Suppressor macrophage treated with lipopolysaccharide for 4 hours (primary cell): ENCODE data around the gene SEC11A.
A peak's percentile ranks its signal among the peaks of the same experiment; 100 is the strongest.
"Not testable (repeated sequence)": the region's sequence is repeated elsewhere in the genome, so short reads cannot be mapped to it uniquely, and the experiment has no call there.

Source experiments
- DNase-seq: peaks from one replicate; pipeline ENCODE4 v3.0.0-alpha.2; 2020

The SEC11A gene

GRCh38 chr15:84716036-84716732 lies at the start of gene SEC11A:
SEC11A (minus strand) TSS chr15:84716139; CDS start chr15:84716075, 64 bp downstream.
- peak; percentile 97 for DNase-seq

- no peak for DNase-seq
Measured at GRCh38 chr15:84765675-84766074, 49.7 kb upstream of the SEC11A start.

- no peak for DNase-seq
Measured at GRCh38 chr15:84764989-84765388, 49.0 kb upstream of the SEC11A start.

GRCh38 chr15:84764585-84764984 lies 48.6 kb upstream of the SEC11A start:
- no peak for DNase-seq

GRCh38 chr15:84762840-84763572 lies 47.1 kb upstream of the SEC11A start:
- DNase-seq: no peak

- DNase-seq: no peak
Measured at GRCh38 chr15:84761607-84762131, 45.7 kb upstream of the SEC11A start.

- DNase-seq: no peak
Measured at GRCh38 chr15:84760219-84760618, 44.3 kb upstream of the SEC11A start.

- DNase-seq: no peak
Measured at GRCh38 chr15:84759018-84759417, 43.1 kb upstream of the SEC11A start.

GRCh38 chr15:84755736-84756527 lies 40.0 kb upstream of the SEC11A start:
- no peak for DNase-seq

GRCh38 chr15:84754889-84755288 lies 39.0 kb upstream of the SEC11A start:
- not testable (repeated sequence) for DNase-seq

- DNase-seq: no peak
Measured at GRCh38 chr15:84752700-84753099, 36.8 kb upstream of the SEC11A start.

GRCh38 chr15:84752195-84752594 lies 36.3 kb upstream of the SEC11A start:
- DNase-seq: no peak

GRCh38 chr15:84751721-84752120 lies 35.8 kb upstream of the SEC11A start:
- DNase-seq: not testable (repeated sequence)

- DNase-seq: peak; percentile 64
Measured at GRCh38 chr15:84750583-84751092, 34.7 kb upstream of the SEC11A start.

- DNase-seq: peak; percentile 47
Measured at GRCh38 chr15:84749111-84749991, 33.4 kb upstream of the SEC11A start.

- DNase-seq: peak; percentile 84
Measured at GRCh38 chr15:84748274-84749110, 32.6 kb upstream of the SEC11A start, which contains the start of gene ZNF592. ZNF592 (plus strand) TSS chr15:84748592; CDS start chr15:84782676, 34,084 bp downstream.

GRCh38 chr15:84747416-84748273 lies 31.7 kb upstream of the SEC11A start:
- DNase-seq: peak; percentile 53

- no peak for DNase-seq
Measured at GRCh38 chr15:84741121-84741520, 25.2 kb upstream of the SEC11A start.

GRCh38 chr15:84740691-84741090 lies 24.8 kb upstream of the SEC11A start:
- DNase-seq: no peak

GRCh38 chr15:84737005-84737404 lies 21.1 kb upstream of the SEC11A start:
- no peak for DNase-seq
